ENCODE measurements around the gene KRT20. TPM values are rescaled to one million over a fixed set of nuclear protein-coding genes. Genes with fewer than 3 reads are reported as not detected.

KRT20 gene
- total and polyA plus RNA-seq, 2 of the 8 experiments (the other 6 are each of a cell fraction or from before 2014, with no cell fraction given): not detected

- TF ChIP-seq HDAC2 (IDR thresholded peaks at IDR 0.05; ENCODE audit: borderline replicate concordance in 1 of 2, low read depth in 2 of 2, low read length in 2 of 2) (no peak), CEBPB (IDR thresholded peaks at IDR 0.05; ENCODE audit: low read depth, low read length) (no peak), SAP30 (IDR thresholded peaks at IDR 0.05; ENCODE audit: insufficient read depth, insufficient replicate concordance, low read length) (no peak), SIN3A (conservative IDR thresholded peaks at IDR 0.05 in 1 of 2, IDR thresholded peaks at IDR 0.05 in 1 of 2; ENCODE audit: low read depth in 1 of 2, low read length in 2 of 2) (no peak), MAFK (IDR thresholded peaks at IDR 0.05; ENCODE audit: low read depth, low read length) (no peak)
Measured at GRCh38 chr17:40901981-40902474, 17.0 kb upstream of the KRT20 start (continued).
